ENCODE results near the gene BCAR3. TPM values are rescaled to one million over a fixed set of nuclear protein-coding genes. Genes with fewer than 3 reads are reported as not detected.

Gene BCAR3
- total RNA-seq, 1 donor from 2014 or later = 41.0 TPM

GRCh38 chr1:93537924-93538323, 143.7 kb downstream of the BCAR3 start:
- Histone ChIP-seq H3K9me3 (no peaks in the 10 kb centered on the region), H3K36me3 (no peaks in the 10 kb centered on the region), H3K4me3 (no peak overlapping the region), H3K27ac (no peak overlapping the region), H3K4me1 (no peaks in the 10 kb centered on the region), H3K27me3 (no peaks in the 10 kb centered on the region)
- TF ChIP-seq CTCF (IDR thresholded peaks at IDR 0.05) = no peak
- no peak for DNase-seq (ENCODE audit: low spot score in 2 of 2)
- intact Hi-C loops (cut with DNase I) = no loop called here

- intact Hi-C loops (cut with DNase I) = no loop called here
- TF ChIP-seq CTCF (IDR thresholded peaks at IDR 0.05) = no peak
- no peak for DNase-seq (ENCODE audit: low spot score in 2 of 2)
These were observed 144.2 kb downstream of the BCAR3 start for GRCh38 chr1:93537396-93537795.

GRCh38 chr1:93533677-93534076, 148.0 kb downstream of the BCAR3 start:
- DNase-seq (ENCODE audit: low spot score in 2 of 2) = no peak
- TF ChIP-seq CTCF (IDR thresholded peaks at IDR 0.05) = no peak

More at GRCh38 chr1:93537396-93537795, 144.2 kb downstream of the BCAR3 start:
- no peaks in the 10 kb centered on the region for H3K27me3 ChIP-seq
- H3K4me3 ChIP-seq = no peak overlapping the region
- no peaks in the 10 kb centered on the region for H3K36me3 ChIP-seq
- H3K9me3 ChIP-seq = no peaks in the 10 kb centered on the region
- H3K4me1 ChIP-seq = no peaks in the 10 kb centered on the region
- no peak overlapping the region for H3K27ac ChIP-seq

GRCh38 chr1:93532780-93533378, 148.8 kb downstream of the BCAR3 start:
- intact Hi-C loops (cut with DNase I) = no loop called here
- TF ChIP-seq CTCF (IDR thresholded peaks at IDR 0.05) = no peak
- no peaks in the 10 kb centered on the region for H3K36me3 ChIP-seq

More at GRCh38 chr1:93533677-93534076, 148.0 kb downstream of the BCAR3 start:
- intact Hi-C loops (cut with DNase I) = no loop called here
- Histone ChIP-seq H3K36me3 (no peaks in the 10 kb centered on the region), H3K27me3 (no peaks in the 10 kb centered on the region), H3K9me3 (no peaks in the 10 kb centered on the region), H3K4me3 (no peak overlapping the region), H3K27ac (no peak overlapping the region), H3K4me1 (no peaks in the 10 kb centered on the region)

GRCh38 chr1:93531193-93531592, 150.4 kb downstream of the BCAR3 start:
- Histone ChIP-seq H3K4me3 (no peak overlapping the region), H3K9me3 (no peaks in the 10 kb centered on the region), H3K4me1 (no peaks in the 10 kb centered on the region), H3K36me3 (no peaks in the 10 kb centered on the region), H3K27me3 (no peaks in the 10 kb centered on the region), H3K27ac (no peak overlapping the region)
- TF ChIP-seq CTCF (IDR thresholded peaks at IDR 0.05) = no peak
- DNase-seq (ENCODE audit: low spot score in 2 of 2) = no peak
- intact Hi-C loops (cut with DNase I) = no loop called here

More at GRCh38 chr1:93532780-93533378, 148.8 kb downstream of the BCAR3 start:
- Histone ChIP-seq H3K4me3 (no peak overlapping the region), H3K27me3 (no peaks in the 10 kb centered on the region), H3K27ac (no peak overlapping the region), H3K9me3 (no peaks in the 10 kb centered on the region), H3K4me1 (no peaks in the 10 kb centered on the region)
- DNase-seq (ENCODE audit: low spot score in 2 of 2) = no peak

GRCh38 chr1:93528412-93528811, 153.2 kb downstream of the BCAR3 start:
- DNase-seq (ENCODE audit: low spot score in 2 of 2) = no peak
- TF ChIP-seq CTCF (IDR thresholded peaks at IDR 0.05) = no peak
- Histone ChIP-seq H3K9me3 (no peaks in the 10 kb centered on the region), H3K4me1 (no peaks in the 10 kb centered on the region), H3K36me3 (no peaks in the 10 kb centered on the region), H3K4me3 (no peak overlapping the region), H3K27me3 (no peaks in the 10 kb centered on the region), H3K27ac (no peak overlapping the region)
- intact Hi-C loops (cut with DNase I) = no loop called here
